ENCODE results near the gene PRR7.

Gene PRR7

GRCh38 chr5:177447611-177448243, 1.1 kb downstream of the PRR7 start:
- H3K4me3 ChIP-seq = peak overlapping the region in 4 of 7 experiments; percentile 51 to 73 (median 56)
- peak overlapping the region in 12 of 21 experiments; percentile 29 to 88 (median 70) for H3K27ac ChIP-seq

DNA sequence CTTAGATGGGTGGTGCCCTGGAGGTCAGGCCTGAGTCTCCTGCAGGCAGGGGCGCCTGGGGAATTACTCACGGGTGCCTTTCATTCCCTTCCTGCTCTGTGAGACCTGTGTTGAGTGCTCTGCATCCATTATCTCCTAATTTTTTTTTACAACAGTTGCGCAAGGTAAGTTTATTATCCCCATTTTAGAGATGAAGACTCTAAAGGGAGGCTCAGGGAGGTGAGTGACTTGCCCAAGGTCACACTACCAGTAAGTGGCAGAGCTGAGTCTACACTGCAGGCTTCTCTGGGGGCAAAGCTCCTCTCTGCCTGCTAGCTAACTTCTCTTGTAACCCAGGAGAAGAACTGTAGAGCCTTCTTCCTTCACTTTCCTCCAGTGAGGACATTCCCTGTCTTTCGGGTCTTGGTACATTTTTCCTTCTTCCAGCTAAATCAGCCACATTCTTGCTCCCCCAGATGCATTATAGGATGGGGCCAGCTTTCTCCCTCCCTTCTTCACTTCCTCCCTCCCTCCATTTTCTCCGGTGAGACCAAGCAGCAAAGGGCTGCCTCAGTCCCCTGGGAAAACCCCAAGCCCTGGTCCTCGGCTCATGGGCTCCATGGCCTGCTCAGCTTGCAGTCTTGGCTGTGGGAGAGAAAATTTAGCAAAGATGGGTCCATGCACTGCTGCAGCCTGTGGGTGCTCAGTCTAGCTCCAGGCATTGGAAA, 1.8 kb downstream of the PRR7 start:
- no peak overlapping the region for H3K27ac ChIP-seq

DNA sequence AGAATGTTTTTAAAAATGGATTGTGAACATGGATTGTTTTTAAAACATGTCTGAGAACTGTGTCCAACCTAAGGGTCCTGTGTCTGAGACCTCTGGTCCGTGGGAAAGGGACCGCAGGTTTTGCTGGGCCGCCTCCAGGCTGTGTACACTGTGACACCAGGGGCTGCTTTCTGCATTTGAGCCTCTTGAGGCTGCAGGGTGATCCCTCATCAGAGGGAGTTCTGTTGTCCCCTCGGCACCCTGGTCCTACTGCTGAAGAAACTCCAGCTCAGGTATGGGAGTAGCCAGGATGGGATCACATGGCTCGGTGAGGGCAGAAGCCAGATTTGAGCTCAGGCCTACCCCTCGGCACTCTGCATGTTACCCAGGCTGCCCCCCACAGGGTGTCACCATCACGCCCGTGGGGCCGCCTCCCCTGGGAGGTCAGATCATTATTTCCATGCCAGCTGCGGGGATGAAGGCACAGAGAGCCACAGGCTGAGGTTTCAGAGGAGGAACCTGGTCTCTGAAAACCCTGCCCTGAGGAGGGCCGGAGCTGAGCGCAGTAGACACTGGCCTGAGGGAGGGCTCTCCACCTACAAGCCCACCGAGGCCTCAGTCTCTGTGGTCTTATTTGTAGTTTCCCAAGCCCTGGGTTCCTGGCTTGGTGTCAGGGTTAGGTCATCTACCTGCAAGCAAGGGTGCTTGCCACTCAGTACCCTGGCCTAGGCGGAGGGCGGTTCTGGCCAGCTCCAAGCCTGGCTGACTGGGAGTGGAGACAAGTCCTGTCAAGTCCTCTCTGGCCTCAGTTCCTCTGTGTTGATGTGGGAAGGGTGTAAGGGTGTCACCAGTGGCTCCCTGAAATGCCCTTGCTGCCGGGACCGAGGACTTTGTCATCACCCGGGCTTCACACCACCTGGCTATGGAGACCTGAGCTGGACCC, 2.8 kb downstream of the PRR7 start:
- H3K27ac ChIP-seq = no peak overlapping the region
- H3K4me3 ChIP-seq = no peak overlapping the region

More for the DNA sequence above, 1.8 kb downstream of the PRR7 start:
- no peak overlapping the region for H3K4me3 ChIP-seq

GRCh38 chr5:177450667-177451424, 4.2 kb downstream of the PRR7 start:
- no peak overlapping the region for H3K4me3 ChIP-seq

GRCh38 chr5:177452688-177453638, 6.3 kb downstream of the PRR7 start:
- Histone ChIP-seq H3K27ac (peak overlapping the region in 3 of 21 experiments; percentile 58 to 81 (median 80)), H3K4me3 (no peak overlapping the region)

More at GRCh38 chr5:177450667-177451424, 4.2 kb downstream of the PRR7 start:
- no peak overlapping the region for H3K27ac ChIP-seq

- peak overlapping the region; percentile 49 to 63 (median 58) for H3K4me3 ChIP-seq
- peak overlapping the region in 18 of 21 experiments; percentile 22 to 88 (median 72) for H3K27ac ChIP-seq
These were observed 7.3 kb downstream of the PRR7 start for GRCh38 chr5:177453852-177454396.

- H3K27ac ChIP-seq = peak overlapping the region in 19 of 21 experiments; percentile 22 to 88 (median 72)
These were observed 7.9 kb downstream of the PRR7 start for GRCh38 chr5:177454397-177455035.

GRCh38 chr5:177455036-177455660, 8.5 kb downstream of the PRR7 start:
- Histone ChIP-seq H3K4me3 (peak overlapping the region; percentile 49 to 63 (median 58)), H3K27ac (peak overlapping the region in 20 of 21 experiments; percentile 18 to 88 (median 68))

More at GRCh38 chr5:177454397-177455035, 7.9 kb downstream of the PRR7 start:
- H3K4me3 ChIP-seq = peak overlapping the region; percentile 49 to 63 (median 58)

DNA sequence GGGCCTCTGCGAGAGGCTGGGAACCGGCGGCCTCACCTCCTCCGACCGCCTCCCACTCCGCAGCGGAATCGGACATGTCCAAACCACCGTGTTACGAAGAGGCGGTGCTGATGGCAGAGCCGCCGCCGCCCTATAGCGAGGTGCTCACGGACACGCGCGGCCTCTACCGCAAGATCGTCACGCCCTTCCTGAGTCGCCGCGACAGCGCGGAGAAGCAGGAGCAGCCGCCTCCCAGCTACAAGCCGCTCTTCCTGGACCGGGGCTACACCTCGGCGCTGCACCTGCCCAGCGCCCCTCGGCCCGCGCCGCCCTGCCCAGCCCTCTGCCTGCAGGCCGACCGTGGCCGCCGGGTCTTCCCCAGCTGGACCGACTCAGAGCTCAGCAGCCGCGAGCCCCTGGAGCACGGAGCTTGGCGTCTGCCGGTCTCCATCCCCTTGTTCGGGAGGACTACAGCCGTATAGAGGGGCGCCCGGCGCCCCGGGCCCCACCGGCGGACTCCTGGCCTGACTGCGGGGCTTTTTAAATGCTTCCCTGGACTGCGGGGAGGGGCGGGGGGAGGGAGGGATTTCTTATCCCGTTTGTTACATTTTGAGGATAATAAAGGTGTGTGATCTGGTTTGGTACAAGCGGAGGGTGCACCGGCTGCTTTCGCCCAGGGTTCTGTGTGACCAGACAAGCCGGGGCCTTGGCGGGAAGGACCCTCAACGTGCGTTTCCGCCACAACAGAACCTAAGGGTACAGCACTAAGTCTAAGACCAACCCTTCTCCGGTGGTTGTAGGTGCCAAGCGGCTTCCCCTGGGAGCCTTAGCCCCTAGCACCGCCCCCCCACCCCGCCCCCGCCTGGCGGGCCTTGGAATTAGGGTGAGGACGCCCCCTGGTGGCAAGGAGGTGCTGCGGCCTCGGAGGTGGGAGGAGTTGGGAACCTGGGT, 9.3 kb downstream of the PRR7 start:
- peak overlapping the region in 20 of 21 experiments; percentile 18 to 88 (median 68) for H3K27ac ChIP-seq
- H3K4me3 ChIP-seq = peak overlapping the region; percentile 49 to 63 (median 58)

- Histone ChIP-seq H3K27ac (peak overlapping the region in 3 of 21 experiments; percentile 16 to 77 (median 72)), H3K4me3 (peak overlapping the region in 3 of 7 experiments; percentile 49 to 63 (median 62))
These were observed 10.0 kb downstream of the PRR7 start for GRCh38 chr5:177456591-177456964.

GRCh38 chr5:177456976-177457851, 10.6 kb downstream of the PRR7 start:
- peak overlapping the region in 1 of 21 experiments; percentile 16 for H3K27ac ChIP-seq

GRCh38 chr5:177457852-177458681, 11.5 kb downstream of the PRR7 start:
- Histone ChIP-seq H3K27ac (peak overlapping the region in 2 of 21 experiments; percentile 2 to 31), H3K4me3 (no peak overlapping the region)

More at GRCh38 chr5:177456976-177457851, 10.6 kb downstream of the PRR7 start:
- H3K4me3 ChIP-seq = no peak overlapping the region

DNA sequence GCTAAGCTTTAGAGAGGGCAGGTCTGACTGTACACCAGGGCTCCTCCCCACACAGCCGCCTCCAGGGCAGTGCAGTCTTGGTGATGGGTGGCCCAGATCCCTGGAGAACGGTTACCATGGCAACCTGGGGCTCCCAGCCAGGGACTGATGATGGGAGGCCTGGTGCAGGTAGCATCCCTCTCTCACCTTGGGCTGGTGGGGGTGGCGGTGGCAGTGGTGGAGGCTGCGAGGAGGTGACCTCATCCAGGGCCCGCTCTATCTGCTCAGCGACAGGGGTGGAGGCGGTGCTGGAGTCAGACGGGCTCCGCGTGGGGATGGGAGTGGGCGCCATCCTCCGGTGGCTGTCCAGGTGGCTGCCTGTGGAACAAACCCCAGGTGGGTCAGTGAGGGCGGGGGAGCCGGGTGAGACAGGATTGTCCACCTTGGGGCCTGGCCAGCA, 12.3 kb downstream of the PRR7 start:
- Histone ChIP-seq H3K4me3 (no peak overlapping the region), H3K27ac (no peak overlapping the region)

GRCh38 chr5:177459357-177459756, 12.7 kb downstream of the PRR7 start:
- peak overlapping the region in 1 of 21 experiments; percentile 22 for H3K27ac ChIP-seq
- H3K4me3 ChIP-seq = no peak overlapping the region
